GM12891 (cell line): Measurements from ENCODE around the gene RNF169.

Experiments used
- POLR2A ChIP-seq: IDR thresholded peaks from 2 replicates; pipeline ENCODE4 v1.6.1; 2011; ENCODE audit warnings: low read depth, low read length, control low read depth
- POU2F2 ChIP-seq: IDR thresholded peaks from 2 replicates; pipeline ENCODE4 v1.6.1; 2011; ENCODE audit warnings: low read depth, mild to moderate bottlenecking, control low read depth, low read length, moderate library complexity

- TF ChIP-seq POLR2A (no peak), POU2F2 (no peak)
These were observed 98.7 kb downstream of the RNF169 start for GRCh38 chr11:74847395-74847794.
